GM18505 (cell line): ENCODE data around the gene CYREN.
A peak's percentile ranks its signal among the peaks of the same experiment; 100 is the strongest.

Experiments used
- ATAC-seq: cut with Tn5 transposase; IDR thresholded peaks from one replicate; pipeline ENCODE4 v1.9.1; 2021; ENCODE audit not compliant: unreplicated experiment
- POLR2A ChIP-seq: IDR thresholded peaks from 4 replicates; pipeline ENCODE4 v1.6.1; 2011; ENCODE audit warnings: borderline replicate concordance; ENCODE audit not compliant: insufficient read depth, insufficient read length; ENCODE audit errors: extremely low read depth

CYREN gene

GRCh38 chr7:135165862-135166261, 4.6 kb downstream of the CYREN start:
- ATAC-seq: no peak
- no peak for TF ChIP-seq POLR2A

- ATAC-seq: no peak
- no peak for TF ChIP-seq POLR2A
These were observed 6.0 kb downstream of the CYREN start for GRCh38 chr7:135164357-135165061.

- no peak for ATAC-seq
- TF ChIP-seq POLR2A: no peak
These were observed 8.0 kb downstream of the CYREN start for GRCh38 chr7:135162382-135163001.

- no peak for ATAC-seq
- TF ChIP-seq POLR2A: no peak
These were observed 8.8 kb downstream of the CYREN start for GRCh38 chr7:135161669-135162068.

GRCh38 chr7:135160858-135161653, 9.5 kb downstream of the CYREN start:
- TF ChIP-seq POLR2A: peak; percentile 41
- no peak for ATAC-seq

- ATAC-seq: no peak
- no peak for TF ChIP-seq POLR2A
These were observed 10.2 kb downstream of the CYREN start for GRCh38 chr7:135160098-135160857.

GRCh38 chr7:135159359-135160085, 11.0 kb downstream of the CYREN start:
- ATAC-seq: no peak
- TF ChIP-seq POLR2A: no peak

- TF ChIP-seq POLR2A: no peak
- no peak for ATAC-seq
These were observed 11.6 kb downstream of the CYREN start for GRCh38 chr7:135158874-135159273.

GRCh38 chr7:135158141-135158655, 12.3 kb downstream of the CYREN start:
- ATAC-seq: no peak
- TF ChIP-seq POLR2A: no peak

- TF ChIP-seq POLR2A: no peak
- no peak for ATAC-seq
These were observed 14.2 kb downstream of the CYREN start for GRCh38 chr7:135156290-135156689.

- ATAC-seq: no peak
- TF ChIP-seq POLR2A: no peak
These were observed 15.8 kb downstream of the CYREN start for GRCh38 chr7:135154734-135155133.

- no peak for TF ChIP-seq POLR2A
- ATAC-seq: no peak
These were observed 18.1 kb downstream of the CYREN start for GRCh38 chr7:135152442-135152841.
